K562 (cell line): ENCODE data around the gene CHMP2A. TPM values are rescaled to one million over a fixed set of nuclear protein-coding genes. Genes with fewer than 3 reads are reported as not detected.

Source experiments
- ATAC-seq: fragments of 200-7000 bp; cut with Tn5 transposase; 3 replicates; pipeline ENCODE4 v1.9.1; 2020; ENCODE audit warnings: moderate library complexity
- BruUV-seq: library from RNA; stranded (reverse); fragments of 400-500 nt; replicated peaks from 2 replicates; lab custom pipeline; 2021; lab: Mats Ljungman, UMichigan
- CTCF ChIA-PET: fragments of 300-600 bp; formaldehyde crosslinking; extraction: SDS; loops from one replicate; lab custom pipeline; 2021; ENCODE audit warnings: low intra/inter-chr PET ratio; lab: Yijun Ruan, JAX
- POLR2A ChIA-PET: fragments of 300-600, 350-650 bp; sonication (Branson Sonifier 250); formaldehyde crosslinking; extraction: SDS; loops from one replicate; lab custom pipeline; 2021; ENCODE audit warnings: antibody characterized with exemption, inconsistent platforms; lab: Yijun Ruan, JAX
- DNase-seq, 4 experiments: peaks; one replicate each; pipeline versions ENCODE4 v3.0.0 to v3.0.0-alpha.2; 2011 to 2018; ENCODE audit warnings: low spot score in 3 of 4, mixed read lengths in 3 of 4; ENCODE audit errors: extremely low read depth in 1 of 4
- FAIRE-seq: peaks from 2 replicates; lab custom pipeline; 2011; peaks lifted over from hg19 to GRCh38; lab: Jason Lieb, UNC
- H2AFZ ChIP-seq: 2 replicates; pipeline ENCODE4 v1.6.0; 2011; ENCODE audit warnings: low read depth, low read length, control low read depth, inconsistent platforms
- H3K27ac ChIP-seq: fragments of 200-600 bp; 3 replicates; pipeline ENCODE4 v1.8.0; 2011; ENCODE audit warnings: low read depth, mild to moderate bottlenecking, control low read depth, inconsistent platforms, low read length, moderate library complexity, mixed read lengths; ENCODE audit errors: extremely low read depth
- H3K27me3 ChIP-seq, 2 experiments: fragments of 300-600 bp in 1 of 2; 2 replicates in 1 of 2; 3 replicates in 1 of 2; pipeline versions ENCODE4 v1.6.0 to v1.8.0; 2011; ENCODE audit warnings: inconsistent platforms in 2 of 2, low read length in 2 of 2, mild to moderate bottlenecking in 1 of 2, mixed read lengths in 1 of 2, moderate library complexity in 1 of 2; ENCODE audit not compliant: control insufficient read depth in 2 of 2, insufficient read depth in 2 of 2
- H3K36me3 ChIP-seq: fragments of 300-600 bp; 3 replicates; pipeline ENCODE4 v1.8.0; 2011; ENCODE audit warnings: mild to moderate bottlenecking, low read length, inconsistent platforms; ENCODE audit not compliant: control insufficient read depth, insufficient read depth
- H3K4me1 ChIP-seq, 2 experiments: fragments of 200-600 bp in 1 of 2; replicated peaks in 1 of 2; 2 replicates in 1 of 2; 3 replicates in 1 of 2; pipeline versions ENCODE4 v1.5.1 to v1.8.0; 2011; ENCODE audit warnings: inconsistent platforms in 2 of 2, low read length in 2 of 2, mild to moderate bottlenecking in 1 of 2, mixed read lengths in 1 of 2, moderate library complexity in 1 of 2; ENCODE audit not compliant: control insufficient read depth in 2 of 2, insufficient read depth in 2 of 2
- H3K4me2 ChIP-seq: 2 replicates; pipeline ENCODE4 v1.6.1; 2011; ENCODE audit warnings: low read length, control low read depth, inconsistent platforms, mixed read lengths; ENCODE audit not compliant: insufficient read depth
- H3K4me3 ChIP-seq: fragments of 200-600 bp; sonication (generic), shearing (Covaris generic); 2 replicates; pipeline ENCODE4 v1.5.1; 2016; ENCODE audit warnings: control low read depth, inconsistent platforms
- H3K79me2 ChIP-seq: fragments of 200-600 bp; 3 replicates; pipeline ENCODE4 v1.8.0; 2011; ENCODE audit warnings: low read length, inconsistent platforms; ENCODE audit not compliant: control insufficient read depth, insufficient read depth
- H3K9ac ChIP-seq, 2 experiments: 2 replicates each; pipeline versions ENCODE4 v1.6.0 to v1.6.1; 2011; ENCODE audit warnings: low read depth in 2 of 2, low read length in 2 of 2, control low read depth in 1 of 2, inconsistent platforms in 1 of 2, mild to moderate bottlenecking in 1 of 2, mixed read lengths in 1 of 2; ENCODE audit not compliant: insufficient read depth in 1 of 2
- H3K9me1 ChIP-seq: one replicate; pipeline ENCODE4 v1.6.0; 2011; ENCODE audit warnings: inconsistent platforms, mild to moderate bottlenecking, low read length, moderate library complexity; ENCODE audit not compliant: control insufficient read depth, insufficient read depth
- H3K9me3 ChIP-seq: replicated peaks from 2 replicates; pipeline ENCODE4 v1.5.1; 2011; ENCODE audit warnings: low read depth, low read length, inconsistent platforms; ENCODE audit not compliant: control insufficient read depth, insufficient read depth
- H4K20me1 ChIP-seq: replicated peaks from 2 replicates; pipeline ENCODE4 v1.6.1; 2011; ENCODE audit warnings: low read length, inconsistent platforms, mixed read lengths; ENCODE audit not compliant: control insufficient read depth, insufficient read depth
- BRD9 ChIP-seq: fragments of 450-650 bp; IDR thresholded peaks from 2 replicates; pipeline ENCODE4 v1.6.1; 2018; ENCODE audit warnings: low read depth; ENCODE audit not compliant: partially characterized antibody
- CHAMP1 ChIP-seq: fragments of 450-650 bp; IDR thresholded peaks from 2 replicates; pipeline ENCODE4 v1.6.1; 2016; ENCODE audit warnings: mild to moderate bottlenecking
- ETS2 ChIP-seq: IDR thresholded peaks from 2 replicates; pipeline ENCODE4 v1.6.1; 2016; ENCODE audit warnings: borderline replicate concordance, missing genetic modification characterization, mild to moderate bottlenecking, moderate library complexity, missing compliant biosample characterization; ENCODE audit not compliant: poor library complexity, severe bottlenecking
- NFIC ChIP-seq: fragments of 450-650 bp; IDR thresholded peaks from 2 replicates; pipeline ENCODE4 v1.6.1; 2017; ENCODE audit warnings: mild to moderate bottlenecking, inconsistent platforms
- POLR2AphosphoS2 ChIP-seq: IDR thresholded peaks from 2 replicates; pipeline ENCODE4 v1.6.1; 2012; ENCODE audit warnings: low read length, improper control_type of control experiment
- PRDM10 ChIP-seq: fragments of 450-650 bp; IDR thresholded peaks from 2 replicates; pipeline ENCODE4 v1.6.1; 2018; ENCODE audit not compliant: partially characterized antibody
- VEZF1 ChIP-seq: fragments of 200-800 bp; sonication (Bioruptor generic); IDR thresholded peaks from 2 replicates; pipeline ENCODE4 v1.6.1; 2017; ENCODE audit warnings: missing genetic modification characterization, missing compliant biosample characterization
- ZBTB7A ChIP-seq: IDR thresholded peaks from 2 replicates; pipeline ENCODE4 v1.6.1; 2011; ENCODE audit warnings: low read depth, mild to moderate bottlenecking, low read length, moderate library complexity, borderline replicate concordance; ENCODE audit not compliant: control insufficient read depth
- WGBS: fragments of 100-300 bp; shearing (Covaris generic); methylation state at CpG from one replicate; pipeline ENCODE4 v1.1.6; 2016; ENCODE audit warnings: low coverage, mixed read lengths; ENCODE audit not compliant: insufficient coverage; ENCODE audit errors: missing lambda C conversion rate; 5-methylcytosine and 5-hydroxymethylcytosine counted together
- in situ Hi-C: fragments of 300-500 bp; cut with MboI; formaldehyde crosslinking; loops from 4 replicates; pipeline ENCODE4 v1.15.0; 2018; ENCODE audit warnings: inconsistent platforms, mixed read lengths
- intact Hi-C: fragments of 100-400 bp; cut with micrococcal nuclease; formaldehyde crosslinking; loops from 2 replicates; pipeline ENCODE4 v1.14.2; 2022
- polyA plus RNA-seq, 8 experiments: library from polyadenylated mRNA; depleted of rRNA in 4 of 8; stranded (reverse) in 5 of 8; unstranded in 3 of 8; fragments of >200 nt; fragmentation: Nextera tagmentation in 2 of 8; fragmentation: Illumina TruSeq in 1 of 8; extraction: Ambion mirVana in 2 of 8; extraction: Trizol in 1 of 8; gene quantifications; 2 replicates each; pipeline versions ENCODE4 v1.2.1 to v1.2.3, GENCODE V29; 2011 to 2014; ENCODE audit warnings: inconsistent platforms in 1 of 8, missing spikeins in 1 of 8
- total RNA-seq, 7 experiments: library from RNA; depleted of rRNA in 6 of 7; stranded (reverse); fragments of >200 nt in 6 of 7; fragmentation: Illumina TruSeq in 2 of 7; extraction: Trizol in 2 of 7; gene quantifications; 2 replicates each; pipeline versions ENCODE4 v1.2.1 to v1.2.3, GENCODE V29; 2011 to 2021; ENCODE audit warnings: low replicate concordance in 1 of 7
- TF ChIP-seq, protein P1 (sequence below): fragments of 450-650 bp; conservative IDR thresholded peaks from 2 replicates; pipeline ENCODE4 v1.6.1; 2016; ENCODE audit warnings: missing genetic modification characterization, low read depth, mild to moderate bottlenecking, missing compliant biosample characterization, moderate library complexity

Gene CHMP2A
- total and polyA plus RNA-seq, 9 of the 15 experiments (the other 6 are each of a cell fraction or from before 2014, with no cell fraction given), result 57.6 to 159 (median 87.2) TPM

DNA sequence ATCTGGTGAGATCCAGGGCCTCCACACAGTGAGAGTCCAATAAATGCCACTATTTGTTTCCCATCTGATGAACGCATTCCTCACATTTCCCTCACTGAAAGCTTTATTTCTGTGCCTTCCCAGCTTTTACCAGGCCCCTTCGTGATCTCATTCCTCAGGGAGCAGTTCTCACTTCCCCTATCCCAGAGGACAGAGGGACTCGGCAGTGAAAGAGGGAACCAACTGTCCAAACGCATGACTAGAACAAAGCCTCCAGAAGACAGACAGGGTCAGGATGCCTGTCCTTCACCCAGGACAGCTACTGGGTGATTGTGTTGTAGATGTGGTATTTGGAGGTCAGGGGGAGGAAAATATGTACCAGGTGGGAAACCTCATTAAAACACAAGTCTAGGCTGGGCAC lies 33.3 kb downstream of the CHMP2A start (continued):
- TF ChIP-seq VEZF1 (CRISPR knock-in tag) (no peak), ETS2 (tag) (no peak), NFIC (no peak), CHAMP1 (no peak)

DNA sequence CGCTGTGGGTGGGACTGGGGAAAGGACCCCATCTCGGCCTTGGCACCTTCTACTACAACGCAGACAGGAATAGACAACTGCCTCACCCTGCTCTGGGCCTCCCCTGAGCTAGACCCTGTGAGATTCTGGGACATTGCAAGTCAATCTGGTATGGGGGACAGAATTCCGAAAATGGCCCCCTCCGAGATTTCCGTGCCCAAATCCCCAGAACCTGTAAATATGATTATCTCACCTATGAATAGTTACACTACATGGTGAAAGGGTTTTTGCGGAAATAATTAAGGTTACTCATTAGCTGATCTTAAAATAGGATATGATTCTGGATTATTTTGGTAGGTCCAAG lies 34.7 kb downstream of the CHMP2A start:
- in situ Hi-C loops, result no loop called here
- TF ChIP-seq, protein P1, sequence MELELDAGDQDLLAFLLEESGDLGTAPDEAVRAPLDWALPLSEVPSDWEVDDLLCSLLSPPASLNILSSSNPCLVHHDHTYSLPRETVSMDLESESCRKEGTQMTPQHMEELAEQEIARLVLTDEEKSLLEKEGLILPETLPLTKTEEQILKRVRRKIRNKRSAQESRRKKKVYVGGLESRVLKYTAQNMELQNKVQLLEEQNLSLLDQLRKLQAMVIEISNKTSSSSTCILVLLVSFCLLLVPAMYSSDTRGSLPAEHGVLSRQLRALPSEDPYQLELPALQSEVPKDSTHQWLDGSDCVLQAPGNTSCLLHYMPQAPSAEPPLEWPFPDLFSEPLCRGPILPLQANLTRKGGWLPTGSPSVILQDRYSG, result 0 out of 2 replicates have a peak, but pooled peaks have one; percentile 47
- TF ChIP-seq PRDM10 (peak; percentile 41), POLR2AphosphoS2 (no peak), BRD9 (peak; percentile 6), ZBTB7A (peak; percentile 39; the same call in 1 of the 2 replicates)
- TSS peak; percentile 94 for BruUV-seq
- ChIA-PET POLR2A (interaction anchor here (0.5 to 2.3 kb wide), 19 partner anchors 10 to 337 kb away, joined by 3 to 14 read pairs (median 6); partner anchors contain the start of genes CHMP2A, TRIM28, ZNF274 and ZSCAN22), CTCF (interaction anchor here (1.1 to 2.7 kb wide), 3 partner anchors 61 to 338 kb away, joined by 3 to 23 read pairs (median 8); partner anchors contain the start of gene ZNF274)
- Histone ChIP-seq H3K9me3 (no peaks in the 10 kb centered on the region), H3K27ac (peak overlapping the region; percentile 92), H3K9ac (peak overlapping the region; percentile 95 to 97), H3K27me3 (no peaks in the 10 kb centered on the region), H2AFZ (peak overlapping the region; percentile 99), H3K4me3 (peak overlapping the region; percentile 79), H3K4me1 (peaks cover 9 to 49% of the 10 kb centered on the region in 2 experiments), H3K9me1 (peaks cover 5% of the 10 kb centered on the region), H3K4me2 (peak overlapping the region; percentile 98), H4K20me1 (no peaks in the 10 kb centered on the region), H3K36me3 (peaks cover 23% of the 10 kb centered on the region; the same call in 2 of the 3 replicates), H3K79me2 (peaks cover 47% of the 10 kb centered on the region)
- DNase-seq, result no peak
- 21% methylated on average over 7 of the region's 7 CpGs for WGBS
- intact Hi-C loops, result loop anchor here (2.0 kb wide), 1 partner anchor 55 kb away; no protein-coding TSS in a partner anchor
- peak; percentile 64 for FAIRE-seq
- ATAC-seq, result no peak
